ENCODE results near the gene C3orf33.

Gene C3orf33

DNA sequence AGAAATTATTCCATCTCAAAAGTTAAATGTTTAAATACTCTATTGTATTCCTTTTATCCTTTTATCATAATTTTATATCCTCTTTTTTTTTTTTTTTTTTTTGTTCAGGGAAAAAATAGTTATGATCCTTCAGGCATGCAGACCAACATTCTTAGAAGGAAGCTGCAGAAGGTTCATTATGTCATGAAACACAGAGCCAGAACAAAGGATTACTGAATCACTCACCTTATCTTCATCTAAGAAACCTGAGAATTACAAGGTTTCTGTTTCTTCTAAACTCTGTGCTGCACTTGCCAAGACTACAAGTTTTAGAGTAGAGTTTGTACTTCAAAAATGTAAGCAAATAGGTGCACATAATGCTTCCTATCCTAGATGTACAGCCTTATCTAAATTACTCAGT, 64.5 kb downstream of the C3orf33 start:
- DNase-seq (ENCODE audit: low read depth in 2 of 2): no peak

DNA sequence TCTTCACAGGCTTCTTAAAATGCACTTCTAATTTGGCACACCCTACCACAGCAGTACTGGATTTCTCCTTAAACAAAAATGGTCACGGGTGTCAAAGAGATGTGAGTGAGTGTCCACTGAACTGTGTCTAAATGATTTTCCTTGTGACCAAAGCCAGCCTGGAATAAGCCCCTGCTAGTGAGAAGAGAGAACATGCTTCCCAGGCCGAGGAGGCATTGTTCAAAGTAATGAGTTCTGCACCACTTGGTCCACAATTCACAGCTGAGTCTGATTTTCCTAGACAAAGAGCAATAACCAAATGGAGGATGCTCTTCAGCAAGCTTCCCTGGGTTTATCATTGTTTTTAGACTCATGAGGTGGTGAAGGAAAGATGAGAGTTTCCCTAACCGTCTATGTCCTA, 65.0 kb downstream of the C3orf33 start:
- no peak for DNase-seq (ENCODE audit: low read depth in 2 of 2)

DNA sequence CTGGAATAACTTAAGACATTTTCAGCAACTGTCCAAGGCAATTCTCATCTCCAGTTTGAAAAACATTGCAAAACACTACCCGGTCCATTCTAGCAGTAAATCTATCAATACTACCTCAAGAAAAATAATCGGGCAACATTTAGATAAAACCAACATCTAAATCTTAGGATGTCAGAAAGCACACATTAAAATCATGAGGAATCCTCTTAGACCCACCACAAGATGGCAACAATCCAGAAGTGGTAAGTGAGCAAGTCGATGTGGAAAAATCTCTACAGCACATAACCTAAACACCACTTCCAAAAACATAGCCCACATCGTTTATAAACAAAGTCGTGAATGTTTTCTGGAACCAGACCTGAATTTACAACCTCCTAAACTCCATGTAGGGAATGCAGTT, 66.9 kb downstream of the C3orf33 start:
- DNase-seq (ENCODE audit: low read depth in 2 of 2): no peak

DNA sequence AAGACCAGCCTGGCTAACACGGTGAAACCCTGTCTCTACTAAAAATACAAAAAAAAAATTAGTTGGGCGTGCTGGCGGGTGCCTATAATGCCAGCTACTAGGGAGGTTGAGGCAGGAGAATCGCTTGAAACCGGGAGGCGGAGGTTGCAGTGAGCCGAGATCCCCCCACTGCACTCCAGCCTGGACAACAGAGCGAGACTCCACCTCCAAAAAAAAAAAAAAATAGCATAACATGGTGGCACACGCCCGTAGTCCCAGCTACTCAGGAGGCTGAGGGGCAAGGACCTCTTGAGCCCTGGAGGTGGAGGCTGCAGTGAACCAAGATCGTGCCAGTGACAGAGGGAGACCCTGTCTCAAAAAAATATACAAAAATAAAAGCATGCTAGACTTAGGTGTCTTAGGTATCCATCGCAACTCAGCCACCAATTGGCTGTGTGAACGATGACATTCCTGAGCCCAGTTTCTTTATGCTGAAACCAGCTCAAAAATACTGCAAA, 67.5 kb downstream of the C3orf33 start:
- DNase-seq (ENCODE audit: low read depth in 2 of 2): no peak

DNA sequence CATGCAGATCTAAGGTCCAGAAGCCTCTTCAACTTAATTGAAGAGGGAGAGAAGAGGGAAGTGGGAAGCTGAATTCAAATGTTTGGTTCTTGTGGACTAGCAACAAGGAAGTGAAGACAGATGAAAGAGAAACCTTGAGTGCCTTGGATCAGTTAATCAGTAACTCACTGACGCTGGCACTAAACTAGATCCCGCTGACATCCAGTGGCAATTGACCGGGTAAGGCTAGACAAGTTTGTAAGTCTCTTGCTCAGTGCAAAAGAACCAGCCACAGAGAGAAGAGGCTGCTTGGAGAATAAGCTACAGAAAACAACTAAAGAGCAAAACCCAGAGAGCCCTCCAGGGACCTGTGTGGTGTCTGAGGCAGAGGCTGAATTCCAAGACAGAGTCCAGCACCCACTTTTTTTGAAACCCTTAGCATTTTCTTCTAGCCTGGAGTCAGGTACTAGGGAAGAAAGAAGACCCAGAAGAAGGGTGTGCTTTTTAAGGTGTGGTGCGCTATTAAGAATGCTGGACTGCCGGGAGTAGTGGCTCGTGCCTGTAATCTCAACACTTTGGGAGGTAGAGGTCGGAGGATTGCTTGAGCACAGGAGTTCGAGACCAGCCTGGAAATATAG, 68.1 kb downstream of the C3orf33 start:
- DNase-seq (ENCODE audit: low read depth in 2 of 2): no peak

DNA sequence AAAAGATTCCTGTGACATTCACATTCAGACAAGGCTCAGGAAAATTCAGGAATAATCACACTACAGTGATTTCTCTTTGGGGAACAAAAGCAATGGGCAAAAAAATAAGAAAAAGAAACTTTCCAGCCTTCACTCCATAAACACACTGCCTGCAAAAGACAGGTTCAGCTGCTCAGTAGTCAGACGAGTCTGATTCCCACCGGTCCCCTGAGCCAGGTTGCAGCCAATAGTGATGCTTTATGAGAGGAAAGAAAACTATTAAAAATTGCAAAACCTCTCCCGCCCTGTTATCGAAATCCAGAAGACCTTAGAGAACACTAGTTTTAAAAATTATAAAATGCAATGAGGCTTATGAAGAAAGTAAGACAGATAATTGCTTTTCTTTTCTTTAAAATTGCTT, 69.7 kb downstream of the C3orf33 start:
- DNase-seq (ENCODE audit: low read depth in 2 of 2): no peak

DNA sequence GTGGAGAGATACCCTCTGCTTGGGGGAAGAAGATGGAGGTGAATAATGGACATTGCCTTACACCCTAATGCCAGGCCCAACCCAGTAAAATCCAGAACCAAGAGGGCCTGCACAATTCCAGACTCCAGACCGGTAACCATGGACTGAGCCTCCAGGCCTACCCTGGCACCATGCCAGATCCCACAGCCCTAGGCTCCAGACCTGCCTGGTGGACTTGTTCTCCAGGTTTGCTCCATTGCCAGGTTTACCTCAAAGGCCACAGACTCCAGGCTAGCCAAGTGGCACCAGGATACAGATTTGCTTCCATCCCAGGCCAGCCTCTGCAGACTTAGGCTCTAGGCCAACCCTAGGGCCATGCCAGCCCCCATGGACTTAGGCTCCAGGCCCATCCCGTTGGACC, 75.2 kb downstream of the C3orf33 start:
- DNase-seq (ENCODE audit: low read depth in 2 of 2): no peak

DNA sequence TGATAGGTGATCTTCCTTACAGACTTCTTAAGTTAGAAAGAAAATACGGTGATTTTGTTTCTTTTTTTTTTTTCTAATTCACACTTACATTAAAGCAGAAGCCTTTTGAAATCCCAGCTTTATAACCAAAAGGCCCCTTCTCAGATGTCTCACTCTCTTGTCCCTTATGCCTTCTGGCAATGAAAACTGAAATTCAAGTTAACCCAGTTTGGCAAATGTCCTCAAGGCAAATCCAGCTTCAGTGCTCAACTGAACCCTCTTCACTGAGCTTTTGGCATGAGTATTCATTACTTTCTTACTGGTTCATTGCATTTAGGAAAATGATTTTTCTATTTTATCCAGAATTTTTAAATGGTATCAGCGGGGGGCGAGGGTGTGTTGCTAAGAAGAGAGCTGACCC, 78.2 kb downstream of the C3orf33 start:
- DNase-seq (ENCODE audit: low read depth in 2 of 2): no peak

DNA sequence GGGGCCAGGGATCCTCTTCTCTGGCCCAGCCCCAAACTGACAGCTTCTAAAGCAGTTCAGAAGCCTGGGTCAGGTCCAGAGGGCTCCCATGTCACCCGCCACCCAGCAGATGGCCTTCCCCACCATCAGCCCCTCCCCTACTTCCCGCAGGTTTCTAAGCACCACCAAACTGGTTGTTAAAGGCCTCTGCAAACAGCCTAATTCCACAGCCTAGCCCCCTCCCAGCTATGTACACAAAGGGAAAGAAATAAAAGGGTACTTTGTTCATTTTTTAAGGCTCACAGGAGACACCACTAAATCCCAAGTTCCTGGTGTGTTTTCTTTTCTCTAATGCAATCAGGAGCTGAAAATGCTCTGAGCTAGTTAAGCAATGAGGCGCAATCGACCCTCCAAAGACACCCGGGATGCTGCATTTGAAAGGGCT, 91.8 kb downstream of the C3orf33 start:
- DNase-seq (ENCODE audit: low read depth in 2 of 2): no peak

Data from stimulated activated CD4-positive, alpha-beta T cell treated with anti-CD3 and anti-CD28 coated beads, Interleukin-4, amount 100 ng/mL, for 48 hours (primary cell).